ENCODE data around the gene SPRTN. TPM values are rescaled to one million over a fixed set of nuclear protein-coding genes. Genes with fewer than 3 reads are reported as not detected.

SPRTN gene
- total RNA-seq, 1 donor from 2014 or later: 14.6 TPM

DNA sequence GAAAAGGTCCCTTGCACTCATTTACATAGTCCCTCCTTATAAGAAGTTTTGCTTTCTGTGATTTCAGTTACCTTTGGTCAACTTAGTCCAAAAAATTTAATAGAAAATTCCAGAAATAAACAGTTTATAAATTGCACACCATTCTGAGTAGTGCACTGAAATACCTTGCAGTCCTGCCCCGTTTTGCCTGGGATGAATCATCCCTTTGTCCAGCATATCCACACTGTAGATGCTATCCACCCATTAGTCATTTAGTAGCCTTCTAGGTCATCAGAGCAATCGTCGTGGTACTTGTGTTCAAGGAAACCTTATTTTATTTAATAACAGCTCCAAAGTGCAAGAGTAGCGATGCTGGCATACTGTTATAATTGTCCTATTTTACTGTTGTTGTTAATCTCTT is 38.0 kb downstream of the SPRTN start:
- no peak for DNase-seq (ENCODE audit: low read depth)

- DNase-seq (ENCODE audit: low read depth): no peak
Observed at GRCh38 chr1:231376875-231377549, 38.9 kb downstream of the SPRTN start.

- no peak for DNase-seq (ENCODE audit: low read depth)
Observed at GRCh38 chr1:231381729-231382128, 43.6 kb downstream of the SPRTN start.

GRCh38 chr1:231382426-231382825 is 44.3 kb downstream of the SPRTN start:
- no peak for DNase-seq (ENCODE audit: low read depth)

DNA sequence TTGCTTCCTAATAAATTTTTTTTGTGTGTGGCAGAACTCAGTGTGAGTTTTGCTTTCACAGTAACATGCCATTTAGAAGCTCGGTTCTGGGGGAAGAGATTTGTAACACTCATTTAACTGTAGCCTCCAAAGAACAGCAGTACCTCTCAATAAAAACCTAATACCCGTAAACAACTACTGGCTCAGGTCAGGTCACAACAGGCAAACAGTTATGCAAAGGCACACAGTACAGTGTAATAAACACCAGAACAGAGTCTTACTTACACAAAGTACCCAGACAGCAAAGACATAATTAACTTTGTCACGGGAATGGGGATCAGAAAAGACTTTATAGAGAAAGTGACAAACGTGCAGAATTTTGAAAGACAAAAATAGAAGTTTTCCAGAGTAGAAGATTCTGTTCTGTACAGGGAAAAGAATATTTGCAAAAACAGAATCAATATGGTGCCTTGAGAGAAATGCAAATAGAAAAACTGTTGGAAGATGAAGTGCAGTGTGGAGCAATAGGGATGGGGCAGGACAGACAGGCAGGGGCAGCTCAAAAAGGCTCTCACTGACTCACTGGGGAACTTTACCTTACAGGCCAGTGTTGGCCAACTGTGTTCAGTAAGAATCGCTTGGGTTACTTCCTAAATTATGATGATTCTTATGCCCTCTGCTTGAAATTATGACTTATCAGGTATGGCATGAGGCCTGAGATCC is 45.2 kb downstream of the SPRTN start:
- DNase-seq (ENCODE audit: low read depth): no peak

DNA sequence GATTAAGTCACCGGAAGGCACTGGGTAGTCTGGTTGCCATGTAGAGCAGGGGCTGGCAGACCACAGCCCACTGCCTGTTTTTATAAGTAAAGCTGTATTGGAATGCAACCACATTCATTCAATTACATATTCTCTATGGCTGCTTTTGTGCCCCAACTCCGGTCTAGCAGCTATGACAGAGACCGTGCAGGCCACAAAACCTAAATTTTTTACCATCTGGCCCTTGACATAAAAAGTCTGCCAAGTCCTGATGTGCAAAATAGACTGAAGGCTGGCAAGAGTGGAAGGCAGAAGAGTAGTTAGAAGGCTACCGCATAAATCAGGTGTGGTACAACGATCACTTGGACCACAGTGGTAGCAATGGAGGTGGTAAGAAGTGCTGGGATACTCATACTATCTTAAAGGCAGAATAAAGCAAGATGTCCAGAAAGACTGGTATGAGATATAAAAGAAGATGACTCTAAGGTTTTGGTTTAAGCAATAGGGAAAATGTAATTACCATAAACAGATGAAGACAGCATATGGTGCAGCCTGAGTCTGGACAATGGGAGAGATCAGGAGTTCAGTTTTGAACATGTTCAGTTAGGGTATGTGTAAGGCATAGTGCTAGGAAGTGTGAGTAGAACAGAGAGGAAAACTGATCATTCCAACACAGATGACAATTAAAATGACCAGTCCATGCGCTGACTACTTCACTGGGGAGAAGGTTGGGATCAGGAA is 46.8 kb downstream of the SPRTN start:
- DNase-seq (ENCODE audit: low read depth): no peak

DNA sequence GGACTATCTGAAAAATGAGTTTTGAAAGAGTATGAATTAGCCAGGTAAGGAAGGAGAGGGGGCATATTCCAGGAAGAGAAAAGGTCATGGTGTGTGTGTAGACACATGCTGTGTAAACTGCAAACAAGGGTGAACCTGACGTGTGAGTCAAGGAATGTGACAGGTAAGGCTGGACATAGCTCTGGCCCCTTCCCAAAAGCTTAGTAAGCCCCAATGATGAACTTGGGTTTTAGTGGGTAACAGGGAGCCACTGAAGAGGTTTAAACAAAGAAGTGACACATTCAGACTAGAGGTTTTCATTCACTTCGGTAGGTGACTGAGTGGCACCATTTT is 47.3 kb downstream of the SPRTN start:
- DNase-seq (ENCODE audit: low read depth): no peak

GRCh38 chr1:231386466-231386865 is 48.4 kb downstream of the SPRTN start:
- DNase-seq (ENCODE audit: low read depth): no peak

- DNase-seq (ENCODE audit: low read depth): no peak
Observed at GRCh38 chr1:231387770-231388669, 49.9 kb downstream of the SPRTN start.

DNA sequence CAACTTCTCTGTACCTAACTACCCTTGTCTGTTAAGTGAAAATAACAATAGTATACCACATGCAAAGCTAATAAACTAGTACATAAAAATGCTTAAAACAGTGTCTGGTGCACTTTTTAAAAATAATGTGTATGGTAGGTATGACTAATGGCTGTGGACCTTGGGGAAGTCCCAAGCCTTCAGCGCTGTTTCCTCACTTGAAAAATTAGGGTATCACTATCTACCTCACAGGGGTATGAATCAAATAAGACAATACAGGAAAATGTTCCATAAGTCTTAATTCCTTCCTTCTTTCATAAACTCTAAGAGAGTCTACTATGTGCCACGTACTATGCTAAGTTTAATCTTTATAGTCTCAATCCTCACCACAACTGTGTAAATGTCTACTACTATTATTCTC is 52.0 kb downstream of the SPRTN start:
- no peak for DNase-seq (ENCODE audit: low read depth)

DNA sequence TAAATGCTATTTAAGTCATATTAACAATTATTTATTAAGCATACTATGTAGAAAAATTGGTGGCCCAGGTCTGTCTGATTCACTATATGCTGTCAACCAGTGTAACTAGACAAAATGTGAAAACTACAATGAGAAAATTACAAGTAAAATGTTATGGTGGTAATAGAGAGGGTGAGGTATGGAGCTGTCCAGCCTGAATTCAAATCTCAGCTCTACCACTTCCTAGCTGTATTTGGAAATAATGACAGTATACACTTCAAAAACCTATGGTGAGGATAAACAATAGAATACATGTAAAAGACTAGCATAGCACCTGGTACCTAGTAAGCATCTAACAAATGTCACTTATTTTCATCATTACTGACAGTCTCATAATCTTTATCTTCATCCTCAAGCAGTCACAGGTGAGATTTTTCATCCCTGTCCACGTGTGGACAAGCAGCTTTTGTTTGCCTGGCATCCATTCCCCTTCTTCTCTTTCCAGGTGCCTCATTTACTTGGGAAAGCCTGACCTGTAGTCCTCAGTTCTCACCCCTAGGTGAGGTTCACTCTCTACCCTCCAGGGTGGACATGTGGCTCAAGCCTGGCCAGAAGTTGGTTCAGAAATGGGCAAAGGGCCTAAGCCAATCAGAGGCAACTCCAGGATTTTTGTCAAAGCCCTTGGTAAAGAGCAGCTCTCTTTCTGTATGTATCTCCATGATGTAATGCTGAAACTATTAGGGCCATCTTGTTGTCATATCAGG is 54.5 kb downstream of the SPRTN start:
- DNase-seq (ENCODE audit: low read depth): no peak

DNA sequence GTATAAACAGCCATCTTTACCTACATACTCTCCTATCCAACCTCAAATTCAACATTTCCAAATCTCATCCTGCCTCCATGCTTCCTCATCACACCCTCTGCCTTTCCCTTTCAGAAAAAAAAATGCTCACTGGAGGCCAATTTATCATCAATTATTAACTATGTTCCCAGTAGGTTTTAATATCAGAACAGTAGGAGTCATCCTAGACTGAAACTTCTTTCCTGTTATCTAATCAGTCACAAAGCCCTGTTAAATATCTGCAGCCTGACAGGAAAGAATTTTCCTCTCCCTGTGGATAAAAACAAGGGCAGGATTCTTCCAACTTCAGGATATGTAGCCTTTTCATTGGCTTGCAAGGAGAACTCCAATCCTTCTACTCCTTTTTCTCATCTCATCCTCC is 55.6 kb downstream of the SPRTN start:
- no peak for DNase-seq (ENCODE audit: low read depth)

DNA sequence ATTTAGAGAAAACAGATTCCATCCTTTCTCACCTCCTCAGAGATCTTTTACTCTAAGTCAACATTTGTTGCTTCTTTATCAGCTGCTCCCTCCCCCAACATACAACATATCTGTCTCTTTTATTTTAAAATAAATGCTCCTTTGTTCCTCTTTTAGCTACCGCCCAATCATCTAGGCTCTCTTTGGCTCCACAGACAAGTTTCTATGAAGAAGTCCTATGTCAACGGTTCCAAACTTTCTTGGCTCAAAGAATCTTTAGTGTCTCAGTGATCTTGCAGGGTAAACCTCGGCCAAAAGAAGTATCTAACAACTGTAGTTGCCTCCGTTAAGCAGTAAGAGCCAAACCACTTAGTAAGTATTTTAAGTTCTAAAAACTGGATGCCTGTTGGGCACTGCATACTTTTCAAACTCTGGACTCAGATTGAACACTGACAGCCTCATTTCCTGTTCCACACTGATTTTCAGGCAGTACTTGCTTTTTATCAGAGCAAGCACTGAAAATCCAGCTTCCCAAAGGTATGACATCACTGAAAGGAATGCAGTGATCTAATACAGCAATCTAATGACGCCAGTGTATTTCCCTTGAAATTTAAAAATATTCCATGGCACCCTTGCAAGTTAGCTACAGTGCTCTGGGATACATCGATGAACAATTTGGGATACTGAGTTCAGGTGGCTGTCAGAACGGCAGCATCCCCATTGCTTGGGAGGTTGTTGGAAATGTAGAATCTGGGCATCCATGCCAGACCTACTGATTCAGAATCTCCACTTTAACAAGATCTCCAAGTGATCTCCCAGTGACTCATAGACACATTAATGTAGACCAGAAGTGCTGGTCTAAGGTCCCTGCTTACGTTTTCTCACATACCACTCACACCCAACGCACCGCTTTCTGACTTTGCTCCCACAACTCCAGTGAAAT is 57.2 kb downstream of the SPRTN start:
- DNase-seq (ENCODE audit: low read depth): peak; percentile 61

- no peak for DNase-seq (ENCODE audit: low read depth)
Observed at GRCh38 chr1:231395998-231396390, 57.9 kb downstream of the SPRTN start.

- DNase-seq (ENCODE audit: low read depth): no peak
Observed at GRCh38 chr1:231396643-231397042, 58.5 kb downstream of the SPRTN start.

GRCh38 chr1:231397886-231398671 is 60.0 kb downstream of the SPRTN start:
- DNase-seq (ENCODE audit: low read depth): no peak

- DNase-seq (ENCODE audit: low read depth): no peak
Observed at GRCh38 chr1:231401478-231401877, 63.4 kb downstream of the SPRTN start.

DNA sequence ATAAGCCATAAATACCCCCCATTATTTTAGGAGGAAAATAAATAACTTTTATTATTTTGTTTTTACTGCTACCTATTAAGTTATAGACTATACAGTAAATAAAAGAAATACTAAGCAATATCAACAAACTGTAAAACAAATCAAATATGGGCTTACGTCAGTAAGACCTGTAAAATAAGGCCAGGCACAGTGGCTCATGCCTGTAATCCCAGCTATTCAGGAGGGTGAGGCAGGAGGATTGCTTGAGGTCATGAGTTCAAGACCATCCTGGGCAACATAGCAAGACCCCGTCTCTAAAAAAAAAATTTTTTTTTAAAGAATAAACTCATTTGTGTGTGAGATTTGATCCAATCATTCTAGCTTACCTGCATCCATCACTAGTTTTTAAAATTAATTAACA is 66.2 kb downstream of the SPRTN start:
- no peak for DNase-seq (ENCODE audit: low read depth)
